COLO668 (cell line): ENCODE measurements around the gene CXCL9.
"Not testable (repeated sequence)": the region's sequence is repeated elsewhere in the genome, so short reads cannot be mapped to it uniquely, and the experiment has no call there.

Experiments
- DNase-seq: peaks from one replicate; lab custom pipeline; 2025; ENCODE audit not compliant: unreplicated experiment; lab: John Stamatoyannopoulos, UW

The CXCL9 gene

DNA sequence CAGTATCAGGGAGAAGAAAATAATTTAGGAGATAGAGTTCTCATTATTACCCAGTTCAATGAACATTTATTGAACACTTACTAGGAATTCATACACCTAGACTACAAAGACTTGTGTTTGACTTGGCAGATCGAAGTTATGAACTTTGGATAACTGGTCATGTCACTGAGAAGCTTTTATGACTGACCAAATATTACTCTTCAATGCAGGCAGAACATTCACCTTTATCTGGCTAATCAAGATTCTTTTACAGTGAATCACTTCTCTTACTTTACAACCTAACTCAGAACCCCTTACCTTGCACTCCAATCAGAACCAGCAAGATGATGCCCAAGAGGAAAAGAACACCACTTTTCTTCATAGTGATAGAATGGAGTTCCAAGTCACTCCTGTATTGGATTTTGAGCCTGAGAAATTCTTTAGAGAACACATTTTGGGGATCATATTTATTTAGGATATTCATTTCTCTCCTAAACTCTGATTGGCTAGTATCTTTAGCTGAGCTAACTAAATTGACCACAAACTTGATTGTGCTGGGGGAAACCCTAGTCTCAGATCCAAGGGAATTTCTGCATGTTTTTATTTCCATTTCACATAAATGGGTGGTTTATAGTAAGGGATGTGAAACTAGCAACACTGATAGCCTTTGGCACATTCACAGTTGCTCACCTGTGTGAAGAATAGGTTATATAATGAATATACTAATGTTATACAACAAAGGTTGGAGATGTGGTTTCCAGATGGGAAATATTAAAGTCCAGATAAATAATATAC lies at the start of gene CXCL9:
TSS of gene CXCL9 (minus strand) at position 421 of the 774 bp plus-strand sequence. CDS start at position 361, 60 bp downstream.
- no peak for DNase-seq

DNA sequence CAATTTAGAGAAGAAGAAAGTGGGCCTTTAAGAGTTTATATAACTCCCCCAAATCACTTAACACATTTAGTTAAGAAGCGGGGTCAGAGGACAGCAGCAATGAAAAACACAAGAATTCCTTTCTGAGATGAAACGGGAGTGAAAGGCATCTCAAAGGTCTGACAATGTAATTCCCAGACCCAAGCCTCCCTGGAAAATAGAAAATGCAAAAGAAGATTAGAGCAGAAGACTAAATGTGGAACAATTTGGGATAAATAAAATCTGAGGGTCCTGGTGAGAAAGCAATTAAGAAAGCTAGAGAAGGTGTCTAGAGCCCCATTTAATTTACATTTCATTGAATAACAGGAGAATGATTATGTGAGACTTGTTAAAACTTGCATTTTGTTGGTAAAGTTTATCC lies 48.1 kb upstream of the CXCL9 start:
- no peak for DNase-seq

DNA sequence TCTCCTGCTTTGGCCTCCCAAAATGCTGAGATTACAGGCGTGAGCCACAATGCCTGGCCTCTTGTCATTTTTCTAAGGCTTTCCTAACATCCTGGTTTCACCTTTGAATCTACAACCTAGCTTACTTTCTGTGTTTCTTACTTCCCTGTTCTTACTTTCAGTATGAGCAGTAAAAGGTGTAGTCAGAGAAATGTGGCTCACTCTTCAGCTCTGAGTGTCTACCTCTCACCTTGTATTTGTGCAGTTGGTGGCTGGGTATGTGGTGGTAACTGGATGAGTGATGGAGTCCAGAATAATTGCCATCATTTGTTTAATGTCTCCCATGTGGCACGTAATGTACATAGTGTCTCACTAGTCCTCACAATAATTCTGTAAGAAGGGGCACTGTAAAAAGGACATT lies 47.7 kb upstream of the CXCL9 start:
- DNase-seq, result no peak

DNA sequence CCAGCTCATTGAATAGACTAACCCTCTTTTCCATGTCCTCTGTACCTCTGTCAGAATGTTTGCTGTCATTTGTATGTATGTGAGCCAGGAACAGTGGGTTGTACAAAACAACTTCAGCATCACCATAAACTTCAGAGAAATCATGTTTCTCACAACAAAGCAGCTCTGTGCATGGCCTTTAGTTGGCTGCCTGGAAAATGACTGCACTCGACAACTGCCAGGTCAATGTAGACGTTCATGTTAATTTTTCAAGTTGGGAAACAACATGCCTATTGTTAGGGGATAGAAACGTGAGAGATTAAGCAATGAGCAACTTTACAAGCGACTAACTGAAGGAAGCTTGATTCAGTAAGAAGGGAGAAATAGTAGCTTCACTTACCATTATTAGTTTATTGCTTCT lies 46.4 kb upstream of the CXCL9 start:
- DNase-seq, result no peak

- not testable (repeated sequence) for DNase-seq
Measured at GRCh38 chr4:76050560-76051050, 43.3 kb upstream of the CXCL9 start.

DNA sequence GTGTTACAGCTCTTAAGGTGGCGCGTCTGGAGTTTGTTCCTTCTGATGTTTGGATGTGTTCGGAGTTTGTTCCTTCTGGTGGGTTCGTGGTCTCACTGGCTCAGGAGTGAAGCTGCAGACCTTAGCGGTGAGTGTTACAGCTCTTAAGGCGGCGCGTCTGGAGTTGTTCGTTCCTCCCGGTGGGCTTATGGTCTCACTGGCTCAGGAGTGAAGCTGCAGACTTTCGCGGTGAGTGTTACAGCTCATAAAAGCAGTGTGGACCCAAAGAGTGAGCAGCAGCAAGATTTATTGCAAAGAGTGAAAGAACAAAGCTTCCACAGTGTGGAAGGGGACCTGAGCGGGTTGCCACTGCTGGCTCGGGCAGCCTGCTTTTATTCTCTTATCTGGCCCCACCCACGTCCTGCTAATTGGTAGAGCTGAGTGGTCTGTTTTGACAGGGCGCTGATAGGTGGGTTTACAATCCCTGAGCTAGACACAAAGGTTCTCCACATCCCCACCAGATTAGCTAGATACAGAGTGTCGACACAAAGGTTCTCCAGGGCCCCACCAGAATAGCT lies 42.6 kb upstream of the CXCL9 start:
- not testable (repeated sequence) for DNase-seq

- not testable (repeated sequence) for DNase-seq
Measured at GRCh38 chr4:76044686-76045085, 37.4 kb upstream of the CXCL9 start.

GRCh38 chr4:76043306-76043705 lies 36.0 kb upstream of the CXCL9 start:
- not testable (repeated sequence) for DNase-seq

DNA sequence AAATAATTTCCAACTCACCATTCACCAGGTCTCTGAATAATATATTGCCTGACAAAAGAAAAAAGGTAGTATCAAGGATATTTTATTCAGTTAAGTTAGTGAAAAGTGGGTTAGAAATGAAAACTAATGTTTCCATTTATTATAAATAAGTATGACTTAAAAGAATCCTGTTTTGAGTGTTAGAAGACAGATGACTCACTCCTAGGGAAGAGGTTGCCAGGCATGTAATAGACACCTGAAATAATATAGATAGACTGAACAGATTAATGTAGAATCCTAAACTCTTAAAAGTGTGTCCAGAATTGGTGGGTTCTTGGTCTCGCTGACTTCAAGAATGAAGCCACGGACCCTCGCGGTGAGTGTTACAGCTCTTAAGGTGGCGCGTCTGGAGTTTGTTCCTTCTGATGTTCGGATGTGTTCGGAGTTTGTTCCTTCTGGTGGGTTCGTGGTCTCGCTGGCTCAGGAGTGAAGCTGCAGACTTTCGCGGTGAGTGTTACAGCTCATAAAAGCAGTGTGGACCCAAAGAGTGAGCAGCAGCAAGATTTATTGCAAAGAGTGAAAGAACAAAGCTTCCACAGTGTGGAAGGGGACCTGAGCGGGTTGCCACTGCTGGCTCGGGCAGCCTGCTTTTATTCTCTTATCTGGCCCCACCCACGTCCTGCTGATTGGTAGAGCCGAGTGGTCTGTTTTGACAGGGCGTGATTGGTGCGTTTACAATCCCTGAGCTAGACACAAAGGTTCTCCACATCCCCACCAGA lies 35.1 kb upstream of the CXCL9 start:
- DNase-seq, result not testable (repeated sequence)

DNA sequence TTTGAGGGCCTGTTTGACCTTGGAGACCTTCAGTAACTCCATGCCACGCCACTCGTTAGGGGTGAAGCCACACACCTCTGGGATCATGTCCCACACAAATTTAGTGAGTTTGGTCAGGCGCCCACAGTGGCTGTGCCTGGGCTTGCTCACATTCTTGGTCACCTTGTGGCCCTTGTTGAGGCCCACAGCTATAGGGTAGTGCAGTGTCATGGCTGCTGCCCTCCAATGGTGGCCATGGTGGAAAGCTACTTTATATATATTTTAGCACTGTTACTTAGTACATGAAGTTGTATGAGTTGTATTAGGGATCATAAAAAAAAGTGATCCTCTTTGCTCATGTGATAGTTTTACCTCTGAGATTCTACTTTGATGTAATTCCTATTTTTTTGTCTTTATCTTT lies 29.5 kb upstream of the CXCL9 start:
- no peak for DNase-seq

DNA sequence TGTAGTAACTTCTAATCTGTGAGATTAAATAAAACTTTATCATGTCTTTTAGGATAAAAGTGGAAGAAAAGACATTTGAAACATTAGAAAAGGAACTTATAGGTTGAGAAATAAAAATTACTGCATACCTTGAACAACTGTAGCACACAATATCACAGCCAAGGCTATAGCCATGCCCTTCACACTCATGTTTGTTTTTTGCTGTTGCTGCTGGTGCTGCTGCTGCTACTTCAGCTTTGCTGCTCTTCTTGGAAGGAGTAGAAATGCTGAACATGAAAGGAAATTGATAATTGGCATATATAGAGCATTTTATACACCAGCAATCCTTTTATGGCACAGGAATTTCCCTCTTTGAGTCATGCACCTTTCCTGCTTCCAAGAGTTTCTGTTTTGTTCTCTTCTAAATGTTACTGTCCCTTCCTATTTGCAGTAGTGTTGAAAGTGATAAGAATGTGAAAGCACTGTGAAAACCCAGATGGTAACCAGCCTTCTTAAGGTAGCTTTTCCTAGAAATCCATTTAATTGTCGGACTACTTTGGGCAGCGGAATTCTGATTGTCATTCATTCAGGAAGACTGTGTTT lies 28.6 kb upstream of the CXCL9 start, which contains the start of gene CXCL11:
TSS of gene CXCL11 (minus strand) at position 272 of the 582 bp plus-strand sequence. CDS start at position 189, 83 bp downstream.
- no peak for DNase-seq

GRCh38 chr4:76035141-76035540 lies 27.8 kb upstream of the CXCL9 start:
- no peak for DNase-seq

DNA sequence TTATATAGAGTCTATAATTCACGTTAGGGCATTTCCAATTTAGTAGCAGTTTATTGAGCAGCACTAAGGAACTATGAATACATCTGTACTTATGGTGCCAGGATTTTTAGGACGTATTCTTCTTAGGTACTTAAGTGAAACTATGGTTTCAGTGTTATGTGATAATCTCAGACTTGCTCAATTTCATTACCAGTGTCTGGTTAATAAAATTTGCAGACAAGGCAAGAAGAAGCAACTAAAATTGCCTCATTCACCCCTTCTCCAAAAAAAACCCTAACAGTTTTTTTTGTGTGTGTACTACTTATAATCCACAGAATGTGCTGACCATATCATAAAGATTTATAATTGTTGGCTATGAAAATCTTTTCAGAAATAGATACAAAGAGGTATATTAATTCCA lies 22.0 kb upstream of the CXCL9 start:
- no peak for DNase-seq

DNA sequence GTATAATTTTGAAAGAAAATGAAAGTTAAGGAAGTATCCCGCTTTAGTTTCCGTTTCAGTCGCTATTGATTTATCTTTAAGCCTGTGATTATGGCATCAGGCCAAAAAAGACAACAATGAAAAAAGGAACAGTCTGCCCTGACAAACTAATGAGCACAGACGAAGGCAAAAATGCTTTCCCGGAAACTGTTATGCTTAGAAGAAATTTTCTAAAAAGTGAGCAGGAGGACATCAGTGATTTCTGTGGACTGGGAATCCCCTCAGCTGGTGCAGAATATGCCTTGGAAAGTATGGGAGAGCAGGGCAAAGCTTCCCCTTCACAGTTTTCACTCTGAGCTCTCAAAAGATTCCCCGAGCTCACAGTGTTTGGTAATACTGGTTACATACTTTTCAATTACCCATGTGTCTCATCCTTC lies 21.0 kb upstream of the CXCL9 start:
- DNase-seq, result peak; percentile 9

DNA sequence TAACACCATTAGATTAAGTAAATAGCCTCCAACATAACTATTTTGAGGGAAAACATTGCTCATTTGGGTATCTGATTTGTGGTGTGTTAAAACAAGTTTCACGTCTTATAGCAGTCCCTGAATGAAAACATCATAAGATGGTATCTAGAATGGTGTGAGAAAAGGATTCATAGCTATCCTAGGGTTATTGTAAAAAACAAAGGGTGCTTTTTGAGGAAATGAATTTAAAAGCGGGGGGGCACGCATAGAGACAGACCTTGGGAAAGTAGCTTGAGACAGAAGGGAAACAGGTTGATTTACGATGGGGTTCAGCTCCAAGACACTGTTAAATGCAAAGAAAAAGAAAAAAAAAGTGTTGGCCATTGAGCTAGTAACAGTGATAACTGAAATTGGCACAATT lies 16.8 kb upstream of the CXCL9 start:
- no peak for DNase-seq

- no peak for DNase-seq
Measured at GRCh38 chr4:76023389-76023788, 16.1 kb upstream of the CXCL9 start, which contains the start of gene CXCL10. TSS of gene CXCL10 (minus strand) at chr4:76023497. CDS start at chr4:76023431, 66 bp downstream.

GRCh38 chr4:76022677-76023076 lies 15.4 kb upstream of the CXCL9 start:
- no peak for DNase-seq

- no peak for DNase-seq
Measured at GRCh38 chr4:76022031-76022430, 14.7 kb upstream of the CXCL9 start.

DNA sequence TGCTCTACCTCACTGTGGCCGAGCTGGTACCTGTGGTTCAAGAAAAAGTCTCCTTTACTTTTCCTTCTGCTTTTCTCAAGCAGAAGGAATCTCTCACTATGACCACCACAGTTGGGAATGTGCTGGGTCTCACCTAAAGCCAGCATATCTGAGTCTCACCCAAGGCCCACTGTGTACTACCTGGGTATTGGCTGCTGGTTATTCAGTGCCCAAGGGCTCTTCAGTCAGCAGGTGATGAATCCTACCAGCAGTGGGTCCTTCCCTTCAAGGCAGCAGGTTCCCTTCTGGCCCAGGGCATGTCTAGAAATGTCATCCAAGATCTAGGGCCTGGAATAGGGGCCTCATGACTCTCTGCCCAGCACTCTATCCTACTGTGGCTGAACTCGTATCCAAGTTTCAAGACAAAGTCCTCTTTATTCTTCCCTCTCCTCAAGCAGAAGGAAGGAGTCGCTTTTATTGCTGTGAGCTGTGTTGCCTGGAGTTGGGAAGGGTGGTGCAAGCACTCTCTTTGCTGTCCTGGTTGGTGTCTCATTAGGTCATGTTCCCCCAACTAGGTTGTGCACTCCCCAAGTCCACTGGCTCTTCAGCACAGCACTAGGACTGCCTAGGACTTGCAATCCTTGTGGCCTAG lies 9.9 kb upstream of the CXCL9 start:
- DNase-seq, result no peak

- DNase-seq, result peak; percentile 69
Measured at GRCh38 chr4:76016393-76016792, 9.1 kb upstream of the CXCL9 start.

- DNase-seq, result no peak
Measured at GRCh38 chr4:76013540-76013939, 6.2 kb upstream of the CXCL9 start.
